HCT116 (cell line): ENCODE results near the gene CPT1C. TPM values are rescaled to one million over a fixed set of nuclear protein-coding genes. Genes with fewer than 3 reads are reported as not detected.

ENCODE experiments used
- ATAC-seq: fragments of 200-7000 bp; cut with Tn5 transposase; 2 replicates; pipeline ENCODE4 v1.9.1; 2020; ENCODE audit warnings: mild to moderate bottlenecking, moderate library complexity
- BruUV-seq: library from RNA; stranded (reverse); fragments of 400-500 nt; replicated peaks from 2 replicates; lab custom pipeline; 2021; lab: Mats Ljungman, UMichigan
- CTCF ChIA-PET: fragments of 300-600 bp; sonication (Branson Sonifier 250); formaldehyde crosslinking; loops from one replicate; lab custom pipeline; 2021; ENCODE audit warnings: antibody characterized with exemption; lab: Charles Lee
- POLR2A ChIA-PET: fragments of 300-600, 350-600 bp; sonication (Branson Sonifier 250); formaldehyde crosslinking; loops from one replicate; lab custom pipeline; 2021; ENCODE audit warnings: antibody characterized with exemption; lab: Charles Lee
- RAD21 ChIA-PET, 2 experiments: fragments of 300-600 bp; sonication (Branson Sonifier 250); formaldehyde crosslinking; loops; one replicate each; lab custom pipeline; 2023; ENCODE audit warnings: low total read pairs in 2 of 2; ENCODE audit not compliant: uncharacterized antibody in 2 of 2, unreplicated experiment in 2 of 2, low non-redundant PET in 1 of 2; lab: Charles Lee
- DNase-seq: peaks from one replicate; pipeline ENCODE4 v3.0.0-alpha.2; 2010; ENCODE audit warnings: low read depth, low spot score
- H2AFZ ChIP-seq: fragments of 200-600 bp; shearing (Covaris generic), sonication (generic); 2 replicates; pipeline ENCODE4 v1.6.1; 2017; ENCODE audit warnings: low read depth, mixed run types, mixed read lengths, antibody characterized with exemption, low read length; ENCODE audit not compliant: poor library complexity, severe bottlenecking
- H3K27ac ChIP-seq: 2 replicates; pipeline ENCODE4 v1.5.1; 2012; ENCODE audit warnings: low read depth, low read length
- H3K27me3 ChIP-seq: fragments of 200-600 bp; sonication (generic); 2 replicates; pipeline ENCODE4 v1.6.1; 2016; ENCODE audit warnings: mixed run types, low read length, mixed read lengths; ENCODE audit not compliant: insufficient read depth
- H3K36me3 ChIP-seq, 2 experiments: fragments of 200-500 bp in 1 of 2; fragments of 200-600 bp in 1 of 2; sonication (Bioruptor generic) in 1 of 2; sonication (generic) in 1 of 2; 2 replicates each; pipeline versions ENCODE4 v1.5.1 to v1.6.1; 2014 to 2016; ENCODE audit warnings: low read length in 2 of 2, inconsistent platforms in 1 of 2, mixed read lengths in 1 of 2, mixed run types in 1 of 2; ENCODE audit not compliant: insufficient read depth in 2 of 2, control insufficient read depth in 1 of 2
- H3K4me1 ChIP-seq, 2 experiments: fragments of 200-600 bp in 1 of 2; sonication (generic) in 1 of 2; 2 replicates each; pipeline versions ENCODE4 v1.5.1 to v1.6.1; 2012 to 2017; ENCODE audit warnings: low read length in 2 of 2, inconsistent platforms in 1 of 2, mild to moderate bottlenecking in 1 of 2, mixed read lengths in 1 of 2, mixed run types in 1 of 2, moderate library complexity in 1 of 2; ENCODE audit not compliant: insufficient read depth in 2 of 2, control insufficient read depth in 1 of 2
- H3K4me2 ChIP-seq: fragments of 200-600 bp; sonication (generic); 2 replicates; pipeline ENCODE4 v1.6.1; 2017; ENCODE audit warnings: mixed run types, low read length, mixed read lengths
- H3K4me3 ChIP-seq, 2 experiments: fragments of 200-600 bp in 1 of 2; sonication (generic) in 1 of 2; replicated peaks in 1 of 2; 2 replicates each; pipeline ENCODE4 v1.5.1; 2011 to 2016; ENCODE audit warnings: low read length in 2 of 2, control low read depth in 1 of 2, low read depth in 1 of 2, mild to moderate bottlenecking in 1 of 2, mixed read lengths in 1 of 2, mixed run types in 1 of 2
- H3K79me2 ChIP-seq: fragments of 200-600 bp; sonication (generic); 2 replicates; pipeline ENCODE4 v1.6.1; 2017; ENCODE audit warnings: mild to moderate bottlenecking, mixed run types, low read length, moderate library complexity, mixed read lengths; ENCODE audit not compliant: insufficient read depth
- H3K9ac ChIP-seq: fragments of 200-600 bp; sonication (generic); 2 replicates; pipeline ENCODE4 v1.6.1; 2016; ENCODE audit warnings: low read length, mixed read lengths
- H3K9me2 ChIP-seq: fragments of 200-600 bp; sonication (generic), shearing (Covaris generic); 2 replicates; pipeline ENCODE4 v1.6.1; 2017; ENCODE audit warnings: mixed run types, mild to moderate bottlenecking, moderate library complexity; ENCODE audit not compliant: insufficient read depth
- H3K9me3 ChIP-seq, 2 experiments: fragments of 200-500 bp in 1 of 2; fragments of 200-600 bp in 1 of 2; sonication (Bioruptor generic) in 1 of 2; sonication (generic) in 1 of 2; 2 replicates each; pipeline ENCODE4 v1.6.1; 2014 to 2017; ENCODE audit warnings: low read length in 2 of 2, mixed read lengths in 2 of 2, inconsistent platforms in 1 of 2, low read depth in 1 of 2, mild to moderate bottlenecking in 1 of 2, mixed run types in 1 of 2, moderate library complexity in 1 of 2; ENCODE audit not compliant: control insufficient read depth in 1 of 2, insufficient read depth in 1 of 2
- H4K20me1 ChIP-seq: fragments of 200-600 bp; sonication (generic), shearing (Covaris generic); 2 replicates; pipeline ENCODE4 v1.6.1; 2017; ENCODE audit warnings: mixed run types, mild to moderate bottlenecking, moderate library complexity; ENCODE audit not compliant: insufficient read depth
- CBX3 ChIP-seq: IDR thresholded peaks from 2 replicates; pipeline ENCODE4 v1.6.1; 2012; ENCODE audit warnings: low read depth
- EZH2phosphoT487 ChIP-seq: fragments of 200-600 bp; IDR thresholded peaks from 2 replicates; pipeline ENCODE4 v1.6.1; 2018; ENCODE audit warnings: antibody characterized with exemption, borderline replicate concordance
- MAX ChIP-seq: IDR thresholded peaks from 2 replicates; pipeline ENCODE4 v1.6.1; 2012
- RAD21 ChIP-seq: IDR thresholded peaks from 2 replicates; pipeline ENCODE4 v1.6.1; 2012; ENCODE audit warnings: low read depth, mild to moderate bottlenecking
- SIN3A ChIP-seq: IDR thresholded peaks from 2 replicates; pipeline ENCODE4 v1.6.1; 2012; ENCODE audit warnings: low read depth
- ZFX ChIP-seq: fragments of 450-650 bp; IDR thresholded peaks from 2 replicates; pipeline ENCODE4 v1.6.1; 2017
- intact Hi-C: fragments of 100-400 bp; cut with micrococcal nuclease; formaldehyde crosslinking; loops from 2 replicates; pipeline ENCODE4 v1.10.0; 2022
- total RNA-seq: library from RNA; stranded (reverse); gene quantifications from one replicate; pipeline ENCODE4 v1.2.1, GENCODE V29; 2021; ENCODE audit not compliant: unreplicated experiment

Gene CPT1C
- total RNA-seq, 1 experiment from 2014 or later, result 12.0 TPM

DNA sequence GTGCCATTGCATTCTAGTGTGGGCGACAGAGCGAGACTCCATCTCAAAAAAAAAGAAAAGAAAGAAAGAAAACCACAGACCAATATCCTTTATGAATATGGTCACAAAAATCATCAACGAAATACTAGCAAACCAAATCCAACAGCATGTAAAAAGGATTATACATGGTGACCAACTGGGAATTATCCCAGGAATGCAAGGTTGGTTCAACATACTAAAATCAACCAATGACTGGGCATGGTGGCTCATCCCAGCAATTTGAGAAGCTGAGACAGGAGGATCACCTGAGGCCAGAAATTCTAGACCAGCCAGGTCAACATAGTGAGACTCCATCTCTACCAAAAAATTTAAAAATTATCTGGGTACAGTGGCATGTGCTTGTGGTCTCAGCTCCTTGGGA, 65.0 kb downstream of the CPT1C start:
- no peak overlapping the region for H3K27ac ChIP-seq
- H3K9me3 ChIP-seq, result peaks cover 6 to 11% of the 10 kb centered on the region in 2 experiments; a peak in 2 of 4 replicates
- no peak overlapping the region for H3K4me3 ChIP-seq
- intact Hi-C loops, result no loop called here
- no peak overlapping the region for H2AFZ ChIP-seq
- H3K79me2 ChIP-seq, result no peaks in the 10 kb centered on the region
- POLR2A ChIA-PET, result interaction anchor here (1.2 kb wide), 1 partner anchor 11 kb away, joined by 6 read pairs; the partner anchor contains the start of gene AP2A1
- peaks cover 0 to 10% of the 10 kb centered on the region in 2 experiments; a peak in 1 of 4 replicates for H3K4me1 ChIP-seq
- ATAC-seq, result no peak
- no peaks in the 10 kb centered on the region for H3K36me3 ChIP-seq
- DNase-seq, result no peak
- no peaks in the 10 kb centered on the region for H3K9me2 ChIP-seq
- no peak overlapping the region for H3K4me2 ChIP-seq
- RAD21 ChIA-PET, result no interaction called here
- H4K20me1 ChIP-seq, result no peaks in the 10 kb centered on the region
- no peaks in the 10 kb centered on the region for H3K27me3 ChIP-seq
- H3K9ac ChIP-seq, result no peak overlapping the region
- CTCF ChIA-PET, result no interaction called here
- BruUV-seq, result no TSS peak
- TF ChIP-seq MAX, result no peak
- TF ChIP-seq CBX3, result 0 out of 2 replicates have a peak, but pooled peaks have one; percentile 25
- TF ChIP-seq, all 23 proteins: peak for 1

GRCh38 chr19:49758292-49758691, 67.4 kb downstream of the CPT1C start:
- H3K4me2 ChIP-seq, result no peak overlapping the region
- H3K9me3 ChIP-seq, result peaks cover 6 to 11% of the 10 kb centered on the region in 2 experiments; a peak in 2 of 4 replicates
- no peak overlapping the region for H3K4me3 ChIP-seq
- no peak for TF ChIP-seq EZH2phosphoT487
- TF ChIP-seq ZFX, result no peak
- no peak for TF ChIP-seq SIN3A
- TF ChIP-seq RAD21, result no peak
- TF ChIP-seq, all 23 proteins: peak for 0
- Histone ChIP-seq H3K9ac (no peak overlapping the region), H4K20me1 (no peaks in the 10 kb centered on the region), H2AFZ (no peak overlapping the region), H3K27me3 (no peaks in the 10 kb centered on the region), H3K9me2 (no peaks in the 10 kb centered on the region), H3K27ac (no peak overlapping the region), H3K79me2 (no peaks in the 10 kb centered on the region), H3K4me1 (peaks cover 0 to 14% of the 10 kb centered on the region in 2 experiments; a peak in 1 of 4 replicates), H3K36me3 (no peaks in the 10 kb centered on the region)
- RAD21 ChIA-PET, result no interaction called here
- intact Hi-C loops, result no loop called here
- ATAC-seq, result no peak
- CTCF ChIA-PET, result no interaction called here
- BruUV-seq, result no TSS peak
- POLR2A ChIA-PET, result no interaction called here
- DNase-seq, result no peak
